GM18499 (cell line): ENCODE results near the gene COG7.
"Not testable (repeated sequence)": the region's sequence is repeated elsewhere in the genome, so short reads cannot be mapped to it uniquely, and the experiment has no call there.

Experiments
- ATAC-seq: cut with Tn5 transposase; IDR thresholded peaks from one replicate; pipeline ENCODE4 v1.9.1; 2021; ENCODE audit warnings: moderate number of reproducible peaks; ENCODE audit not compliant: insufficient read depth, unreplicated experiment

Gene COG7

DNA sequence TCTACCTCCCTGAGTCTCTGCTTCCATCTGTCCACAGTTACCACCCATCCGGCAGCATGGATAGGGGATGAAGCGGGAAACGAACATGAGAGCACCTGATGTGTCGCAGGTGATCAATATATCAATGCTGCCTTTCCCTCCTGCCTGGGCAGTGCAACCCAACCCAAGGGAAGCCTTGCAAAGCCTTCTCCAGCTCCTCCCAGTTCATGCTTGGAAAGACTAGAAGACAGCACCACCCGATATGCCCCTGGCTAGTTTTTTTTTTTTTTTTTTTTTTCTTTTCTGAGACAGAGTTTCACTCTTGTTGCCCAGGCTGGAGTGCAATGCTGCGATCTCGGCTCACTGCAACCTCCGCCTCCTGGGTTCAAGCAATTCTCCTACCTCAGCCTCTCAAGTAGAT lies 63.1 kb downstream of the COG7 start:
- not testable (repeated sequence) for ATAC-seq

DNA sequence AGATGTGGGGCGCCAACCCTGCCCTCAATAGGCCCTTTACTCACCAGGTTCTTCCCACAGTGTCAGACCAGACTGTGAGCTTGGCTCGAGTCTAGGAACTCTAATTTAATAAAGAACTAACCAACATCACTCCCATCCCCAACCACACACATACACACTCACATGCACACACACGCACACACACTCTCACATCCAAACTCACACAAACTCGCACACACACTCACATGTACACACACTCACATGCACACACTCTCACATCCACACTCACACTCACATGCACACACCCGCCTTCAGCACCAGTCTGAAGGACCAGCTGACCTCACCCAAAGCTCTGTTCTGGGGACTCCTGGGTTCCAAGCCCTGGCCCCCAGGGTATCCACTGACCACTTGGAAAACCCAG lies 63.8 kb downstream of the COG7 start:
- ATAC-seq, result no peak

DNA sequence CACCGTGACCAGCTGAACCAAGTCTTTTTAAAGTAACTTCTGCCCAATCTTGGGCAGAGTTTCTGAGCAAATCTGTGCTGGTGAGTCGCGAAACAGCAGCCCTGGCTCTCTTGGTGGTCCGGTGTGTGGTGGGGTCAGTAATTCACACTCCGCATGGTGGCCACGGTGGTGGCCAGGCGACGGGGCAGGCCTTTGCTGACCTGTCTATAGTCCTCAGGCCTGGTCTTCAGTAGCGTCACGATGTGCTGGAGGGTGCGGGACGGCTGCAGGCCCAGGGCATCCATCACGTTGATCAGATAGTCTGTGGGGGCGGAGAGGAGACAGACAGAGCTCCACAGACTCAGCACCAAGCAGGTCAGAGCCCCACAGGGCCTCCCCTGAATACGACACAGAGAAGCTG lies 64.2 kb downstream of the COG7 start:
- no peak for ATAC-seq

DNA sequence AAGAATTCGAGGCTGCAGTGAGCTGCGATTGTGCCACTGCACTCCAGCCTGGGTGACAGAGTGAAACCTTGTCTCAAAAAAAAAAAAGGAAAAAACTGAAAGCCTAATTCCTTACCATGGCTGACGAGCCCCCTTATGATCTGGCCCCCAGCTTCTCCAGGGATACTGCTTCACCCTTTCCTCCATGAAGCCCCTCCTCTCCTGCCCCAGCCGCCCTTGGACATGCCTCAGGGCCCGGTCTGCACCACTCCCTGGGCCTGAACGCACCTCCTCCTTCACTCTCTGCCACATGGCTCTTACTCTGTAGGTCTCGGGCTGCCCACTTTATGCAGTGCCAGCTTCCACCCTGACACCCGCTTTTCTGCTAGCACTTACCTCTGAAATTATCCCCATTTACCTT lies 65.3 kb downstream of the COG7 start:
- no peak for ATAC-seq

DNA sequence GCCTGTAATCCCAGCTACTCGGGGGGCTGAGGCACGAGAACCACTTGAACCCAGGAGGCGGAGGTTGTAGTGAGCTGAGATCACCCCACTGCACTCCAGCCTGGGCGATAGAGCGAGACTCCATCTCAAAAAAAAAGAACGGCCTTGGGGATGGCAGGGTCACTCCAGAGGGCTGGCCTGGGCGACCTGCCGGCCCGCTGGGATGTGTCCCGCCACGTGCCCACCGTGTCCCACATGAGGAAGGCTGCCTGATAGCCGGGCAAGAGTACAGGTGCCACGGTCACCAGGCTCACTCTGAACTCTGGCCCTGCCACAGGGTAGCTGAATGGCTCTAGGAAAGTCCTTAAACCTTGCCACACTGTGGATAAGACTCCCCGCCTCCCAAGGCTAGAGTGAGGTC lies 67.5 kb downstream of the COG7 start:
- ATAC-seq, result no peak

DNA sequence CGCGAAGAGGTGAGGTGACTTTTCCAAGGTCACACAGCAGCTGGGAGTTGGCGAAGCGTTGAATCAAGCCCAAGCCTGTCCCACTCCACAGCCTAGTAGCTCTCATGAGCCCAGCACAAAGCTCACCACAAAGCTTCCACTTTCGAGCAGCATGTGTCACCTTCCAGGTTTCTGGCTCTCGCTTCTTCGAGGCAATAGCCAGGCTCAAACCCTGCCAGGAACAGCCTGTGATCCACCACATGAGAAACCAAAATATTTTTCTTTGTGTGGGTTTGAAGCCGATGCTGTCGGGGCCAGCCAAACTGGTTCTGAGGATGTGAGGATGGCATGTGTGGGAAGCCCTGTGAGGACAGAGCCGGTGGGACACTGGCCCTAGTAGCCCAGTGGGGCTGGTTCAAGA lies 68.1 kb downstream of the COG7 start:
- no peak for ATAC-seq

DNA sequence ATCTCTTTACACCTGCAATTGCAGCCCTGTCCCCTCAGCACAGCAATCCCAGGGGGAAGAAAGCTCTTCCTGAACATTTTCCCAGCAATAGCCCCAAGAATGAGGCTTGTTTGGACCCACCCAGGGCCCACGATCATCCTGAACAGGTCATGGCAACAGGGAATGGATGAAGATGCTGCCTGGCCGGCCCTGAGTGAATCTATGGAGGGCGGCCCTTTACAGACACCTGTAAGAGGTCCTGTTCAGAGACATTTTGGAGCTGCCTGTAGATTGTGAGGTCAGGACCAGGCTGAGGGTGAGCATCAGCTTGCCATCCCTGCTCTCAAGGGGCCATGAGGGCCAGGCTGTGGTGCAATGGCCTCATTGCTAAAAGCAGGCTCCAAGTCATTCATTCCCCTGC lies 69.1 kb downstream of the COG7 start:
- ATAC-seq, result no peak

DNA sequence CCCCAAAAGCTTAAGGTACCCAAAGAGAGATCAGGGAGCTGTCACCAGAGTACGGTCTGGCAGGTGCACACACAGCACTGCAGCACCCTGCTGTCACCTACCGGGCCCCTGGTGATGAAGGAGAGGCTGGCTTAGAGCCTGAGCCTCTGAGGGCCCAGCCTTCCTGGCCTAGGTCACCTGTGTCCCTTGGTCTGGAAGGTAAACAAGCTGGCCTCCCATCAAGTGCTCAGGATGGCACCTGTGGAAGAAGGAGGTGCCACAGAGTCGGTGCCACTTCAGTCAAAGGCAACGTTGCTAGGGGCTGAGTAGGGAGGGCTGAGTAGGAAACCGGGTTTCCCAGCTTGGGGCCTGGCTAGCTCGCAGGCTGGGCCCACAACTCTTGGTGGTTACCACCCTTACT lies 70.7 kb downstream of the COG7 start:
- no peak for ATAC-seq

DNA sequence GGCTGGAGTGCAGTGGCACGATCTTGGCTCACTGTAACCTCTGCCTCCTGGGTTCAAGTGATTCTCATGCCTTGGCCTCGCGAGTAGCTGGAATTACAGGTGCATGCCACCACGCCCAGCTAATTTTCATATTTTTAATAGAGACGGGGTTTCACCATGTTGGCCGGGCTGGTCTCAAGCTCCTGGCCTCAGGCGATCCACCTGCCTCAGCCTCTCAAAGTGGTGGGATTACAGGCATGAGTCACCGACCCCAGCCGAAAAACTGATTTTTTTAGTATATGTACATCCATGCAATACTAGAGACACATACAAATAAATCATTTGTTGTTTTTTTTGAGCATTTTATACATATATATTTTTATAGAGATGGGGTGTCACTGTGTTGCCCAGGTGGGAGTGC lies 71.3 kb downstream of the COG7 start:
- ATAC-seq, result not testable (repeated sequence)

DNA sequence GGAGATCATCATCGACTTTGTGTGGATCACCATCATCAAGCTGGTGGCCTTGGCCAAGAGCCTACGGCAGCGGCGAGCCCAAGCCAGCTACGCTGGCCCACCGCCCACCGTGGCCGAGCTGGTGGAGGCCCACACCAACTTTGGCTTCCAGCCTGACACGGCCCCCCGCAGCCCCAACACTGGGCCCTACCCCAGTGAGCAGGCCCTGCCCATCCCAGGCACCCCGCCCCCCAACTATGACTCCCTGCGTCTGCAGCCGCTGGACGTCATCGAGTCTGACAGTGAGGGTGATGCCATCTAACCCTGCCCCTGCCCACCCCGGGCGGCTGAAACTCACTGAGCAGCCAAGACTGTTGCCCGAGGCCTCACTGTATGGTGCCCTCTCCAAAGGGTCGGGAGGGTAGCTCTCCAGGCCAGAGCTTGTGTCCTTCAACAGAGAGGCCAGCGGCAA lies 72.5 kb downstream of the COG7 start:
- no peak for ATAC-seq

DNA sequence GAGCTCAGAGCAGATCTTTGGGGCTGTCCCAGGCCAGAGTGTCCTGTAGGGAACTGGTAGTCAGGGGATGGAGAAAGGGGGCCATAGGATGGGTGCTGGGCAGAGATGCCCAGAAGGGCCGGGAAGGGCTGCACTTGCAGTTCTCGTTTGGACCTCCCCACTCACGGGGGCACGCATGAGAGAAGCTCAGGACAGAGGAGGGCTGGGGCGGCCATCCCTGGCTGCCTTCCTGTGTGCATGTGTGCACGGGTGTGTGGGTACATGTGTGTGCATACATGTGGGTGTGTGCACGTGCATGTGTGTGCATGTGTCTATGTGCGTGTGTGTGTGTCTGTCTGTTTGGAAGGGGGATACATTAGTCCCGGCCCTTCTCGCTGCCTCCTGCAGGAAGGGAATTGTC lies 73.3 kb downstream of the COG7 start:
- no peak for ATAC-seq

DNA sequence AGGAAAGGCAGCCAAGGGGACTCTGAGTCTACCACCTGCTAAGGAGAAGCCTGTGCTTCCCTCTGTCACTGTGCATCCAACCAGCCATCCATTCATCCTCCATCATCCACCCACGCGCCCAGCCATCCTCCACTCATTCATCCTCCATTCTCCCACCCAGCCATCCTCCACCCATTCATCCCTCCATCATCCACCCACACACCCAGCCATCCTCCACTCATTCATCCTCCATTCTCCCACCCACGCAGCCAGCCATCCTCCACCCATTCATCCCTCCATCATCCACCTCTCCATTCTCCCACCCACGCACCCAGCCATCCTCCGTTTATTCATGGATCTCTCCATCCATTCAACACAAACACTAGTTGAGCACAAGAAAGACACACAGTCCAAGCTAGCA lies 74.1 kb downstream of the COG7 start:
- no peak for ATAC-seq

DNA sequence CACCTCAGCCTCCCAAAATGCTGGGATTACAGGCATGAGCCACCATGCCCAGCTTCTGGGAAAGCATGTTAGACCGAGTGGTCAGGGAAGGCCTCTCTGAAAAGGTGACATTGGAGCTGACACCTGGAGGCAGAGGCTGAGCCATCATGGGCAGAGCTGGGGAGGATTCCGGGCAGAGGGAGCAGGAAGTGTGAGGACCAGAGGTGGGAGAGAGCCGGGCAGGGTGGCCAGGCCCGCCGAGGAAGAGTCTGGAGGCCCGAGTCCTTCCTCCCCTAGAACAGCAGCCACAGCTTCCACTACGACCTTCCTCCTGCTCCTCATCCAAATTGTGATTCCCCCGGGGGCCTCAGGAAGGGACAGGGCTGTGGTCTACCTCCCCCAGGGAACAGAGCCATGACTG lies 74.7 kb downstream of the COG7 start:
- ATAC-seq, result no peak

DNA sequence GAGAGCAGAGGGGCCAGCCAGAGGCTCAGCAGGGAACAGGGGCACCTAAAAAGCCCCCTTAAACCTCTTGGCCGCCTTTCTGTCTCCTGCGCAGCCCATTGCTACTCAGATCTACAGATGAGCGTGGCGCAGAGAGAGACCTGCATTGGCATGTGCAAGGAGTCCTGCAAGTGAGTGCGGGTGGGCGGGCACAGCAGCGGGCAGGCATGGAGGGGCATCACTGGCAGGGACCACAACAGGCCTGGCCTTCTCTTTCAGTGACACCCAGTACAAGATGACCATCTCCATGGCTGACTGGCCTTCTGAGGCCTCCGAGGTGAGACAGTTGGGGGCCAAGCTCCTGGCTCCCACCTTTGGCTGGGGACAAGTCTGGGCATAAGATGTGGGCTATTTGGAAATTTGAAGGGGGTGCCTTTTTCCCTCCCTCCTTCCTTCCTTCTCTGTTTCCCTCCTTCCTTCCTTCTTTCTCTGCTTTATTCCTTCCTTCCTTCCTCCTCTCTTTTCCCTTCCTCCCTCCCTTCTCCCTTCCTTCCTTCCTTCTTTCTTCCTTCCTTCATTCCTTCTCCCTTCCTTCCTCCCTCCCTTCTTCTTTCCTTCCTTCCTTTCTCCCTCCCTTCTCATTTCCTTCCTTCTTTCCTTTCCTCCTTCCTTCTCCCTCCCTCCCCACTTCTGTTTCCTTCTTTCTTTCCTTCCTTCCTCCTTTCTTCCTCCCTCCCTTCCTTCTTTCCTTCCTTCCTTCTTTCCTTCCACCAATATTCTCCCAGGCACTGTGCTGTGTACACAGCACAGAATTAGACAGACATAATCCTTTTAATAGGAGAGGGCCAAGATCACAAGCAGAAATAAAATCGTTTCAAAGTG lies 75.7 kb downstream of the COG7 start:
- no peak for ATAC-seq

DNA sequence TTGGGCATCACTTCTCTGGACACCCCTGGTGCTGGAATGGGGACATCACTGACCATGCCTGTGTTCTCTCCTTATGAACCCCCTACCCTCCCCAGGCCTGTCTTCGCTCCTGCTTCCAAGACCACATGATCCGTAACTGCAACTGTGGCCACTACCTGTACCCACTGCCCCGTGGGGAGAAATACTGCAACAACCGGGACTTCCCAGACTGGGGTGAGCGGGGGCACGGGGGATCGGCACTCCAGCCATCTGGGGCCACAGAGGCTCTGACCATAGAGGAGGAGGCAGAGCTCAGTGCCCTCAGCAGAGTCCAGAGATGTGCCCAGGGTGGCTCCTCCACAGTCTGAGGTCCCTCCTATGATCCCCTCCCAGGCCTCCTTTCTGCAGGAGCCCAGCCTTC lies 77.3 kb downstream of the COG7 start:
- ATAC-seq, result no peak

DNA sequence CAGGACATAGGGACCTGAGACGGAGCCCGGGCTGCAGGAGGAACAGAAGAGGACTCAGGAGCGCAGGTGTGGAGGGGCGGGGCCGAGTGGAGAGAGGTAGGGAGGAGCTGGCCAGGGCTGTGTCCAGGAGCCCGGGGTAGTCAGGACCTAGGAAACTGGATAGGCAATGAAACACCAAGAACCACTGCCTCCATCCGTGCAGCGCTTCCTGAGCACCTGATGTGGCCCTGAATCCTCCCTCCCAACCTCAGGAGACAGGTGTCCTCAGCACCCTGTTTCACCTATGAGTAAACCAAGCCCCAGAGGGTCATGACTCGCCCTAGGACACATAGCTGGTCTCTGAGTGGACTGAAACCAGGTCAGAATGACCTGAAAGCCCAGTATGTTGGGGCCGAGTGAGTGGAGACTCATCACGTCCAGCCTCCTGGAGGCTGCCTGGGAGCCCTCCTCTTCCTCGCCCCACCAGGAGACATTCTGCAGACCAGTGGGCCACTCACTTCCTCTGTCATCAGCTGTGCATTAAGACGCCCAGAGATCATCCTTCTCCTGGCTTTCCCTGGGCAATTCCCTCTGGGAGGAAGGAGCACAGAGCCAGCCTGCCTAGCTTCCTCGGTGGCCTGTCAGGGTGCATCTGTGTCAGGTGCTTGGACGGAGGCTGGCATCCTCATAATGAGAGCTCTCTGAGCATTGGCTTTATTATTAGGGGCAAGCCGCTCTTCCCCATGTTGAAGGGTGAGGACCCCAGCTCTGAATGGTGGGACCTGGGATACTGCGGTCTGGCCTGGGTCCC lies 78.1 kb downstream of the COG7 start:
- no peak for ATAC-seq

DNA sequence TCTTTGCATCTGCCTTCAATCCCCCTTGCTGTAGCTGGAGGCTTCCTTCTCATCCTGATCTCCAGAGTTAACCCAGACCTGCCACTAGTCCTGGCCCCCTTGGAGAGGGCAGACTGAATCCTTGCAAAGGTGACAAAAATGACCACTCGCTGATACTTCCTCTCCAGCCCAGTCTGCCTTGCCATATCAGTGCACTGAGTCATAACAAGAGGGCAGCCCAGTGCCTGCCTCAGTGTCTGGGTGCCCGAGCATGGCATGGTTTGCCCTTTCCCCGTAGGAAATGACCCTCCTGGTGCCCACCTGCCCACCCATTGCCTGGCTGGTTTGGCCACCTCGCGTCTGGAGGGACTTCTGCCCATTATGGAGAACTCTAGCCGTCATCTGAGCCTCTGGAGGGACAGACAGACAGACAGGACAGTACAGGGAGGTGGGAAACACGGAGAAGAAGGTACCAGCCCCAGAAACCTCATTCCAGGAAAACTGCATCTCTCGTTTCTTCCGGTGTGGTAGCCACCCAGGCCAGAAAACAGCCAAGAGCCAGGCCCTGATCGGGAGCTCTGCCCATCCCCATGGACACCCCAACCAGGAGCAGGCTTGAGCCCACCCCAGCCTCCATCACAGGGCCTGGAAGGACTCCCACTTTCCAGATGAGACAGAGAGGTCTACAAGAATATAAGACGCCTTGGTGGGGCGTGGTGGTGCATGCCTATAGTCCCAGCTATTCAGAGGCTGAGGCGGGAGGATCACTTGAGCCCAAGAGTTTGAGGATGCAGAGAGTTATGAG lies 79.4 kb downstream of the COG7 start:
- no peak for ATAC-seq

DNA sequence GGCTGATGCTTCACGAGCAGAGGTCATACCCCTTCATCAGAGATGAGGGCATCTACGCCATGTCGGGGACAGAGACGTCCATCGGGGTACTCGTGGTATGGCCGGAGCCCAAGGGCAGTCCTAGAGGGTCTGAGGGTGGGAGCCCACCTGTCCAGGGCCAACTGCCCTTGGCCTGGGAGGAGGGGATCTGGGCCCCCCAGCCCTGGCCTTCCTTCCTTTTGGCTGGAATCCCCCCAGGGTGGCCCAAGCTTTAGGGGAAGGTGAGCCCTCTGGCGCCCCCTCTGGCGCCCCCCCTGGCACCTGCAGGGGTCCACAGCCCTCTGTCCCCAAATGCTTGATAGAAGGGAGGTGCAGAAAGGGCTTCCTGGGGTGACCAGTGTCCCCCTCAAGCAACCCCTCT lies 81.6 kb downstream of the COG7 start:
- ATAC-seq, result no peak

DNA sequence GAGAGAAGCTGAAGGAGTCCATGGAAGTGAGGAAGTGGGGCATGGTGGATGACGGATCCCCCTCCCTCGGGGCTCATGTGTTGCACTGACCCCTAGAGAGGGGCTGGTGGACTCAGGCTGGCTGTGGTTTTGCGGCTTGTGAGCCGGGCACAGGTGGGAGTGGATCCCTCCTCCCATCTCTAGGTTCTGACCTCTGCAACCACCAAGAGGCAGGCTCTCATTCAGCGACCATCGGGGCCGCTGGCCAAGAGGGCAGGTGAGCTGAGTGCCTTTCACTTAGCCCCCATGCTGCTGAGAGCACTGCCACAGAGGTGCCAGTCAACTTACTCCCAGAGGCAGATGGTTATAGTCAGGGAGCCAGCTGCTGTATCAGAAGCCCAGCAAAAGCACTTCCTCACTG lies 83.6 kb downstream of the COG7 start:
- no peak for ATAC-seq

DNA sequence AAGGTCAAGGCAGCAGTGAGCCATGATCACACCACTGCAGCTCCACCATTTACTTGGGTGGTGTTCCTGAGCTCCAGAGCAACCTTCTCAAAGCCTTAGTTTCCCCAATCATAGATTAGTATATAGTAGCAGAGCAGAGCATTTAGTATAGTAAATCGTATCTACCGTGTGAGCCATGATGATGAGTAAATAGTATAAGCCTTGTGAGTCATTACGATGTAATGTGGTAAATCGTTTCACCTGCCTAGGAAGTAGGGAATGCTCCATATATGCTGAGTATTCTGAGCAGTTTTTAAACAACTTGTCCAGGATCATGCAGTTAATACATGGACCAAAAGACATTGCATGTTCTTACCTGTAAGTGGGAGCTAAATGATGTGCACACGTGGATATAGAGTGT lies 84.5 kb downstream of the COG7 start:
- ATAC-seq, result no peak

DNA sequence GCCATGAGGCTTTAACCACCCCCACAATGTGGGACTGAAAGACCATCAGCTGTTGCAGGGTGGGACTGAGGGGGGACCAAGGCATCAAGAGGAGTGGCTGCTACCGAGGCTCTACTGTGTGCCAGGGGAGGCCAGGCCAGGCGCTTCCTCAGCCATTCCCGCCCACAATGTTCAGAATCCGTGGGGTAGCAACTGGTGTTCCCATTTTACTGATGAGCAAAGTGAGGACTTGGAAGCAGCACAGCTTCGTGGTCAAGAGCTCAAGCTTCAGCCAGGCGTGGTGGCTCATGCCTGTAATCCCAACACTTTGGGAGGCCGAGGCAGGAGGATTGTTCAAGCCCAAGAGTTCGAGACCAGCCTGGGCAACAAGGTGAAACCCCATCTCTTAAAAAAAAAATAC lies 85.0 kb downstream of the COG7 start:
- ATAC-seq, result no peak
